Activated T-helper 9 cell treated with anti-CD3 and anti-CD28 coated beads, Interleukin-2, amount 50 U/mL, for 16 hours (primary cell): Measurements from ENCODE around the gene TMEM59L.

Experiments
- DNase-seq: peaks from one replicate; pipeline ENCODE4 v3.0.0-alpha.2; 2020; ENCODE audit warnings: low read depth

Gene TMEM59L

GRCh38 chr19:18637673-18638630 lies 25.3 kb downstream of the TMEM59L start:
- no peak for DNase-seq

- no peak for DNase-seq
Observed at GRCh38 chr19:18639706-18640243, 27.1 kb downstream of the TMEM59L start.

GRCh38 chr19:18644196-18645034 lies 31.7 kb downstream of the TMEM59L start:
- DNase-seq = no peak

GRCh38 chr19:18645035-18645511 lies 32.4 kb downstream of the TMEM59L start:
- DNase-seq = no peak

GRCh38 chr19:18646535-18647370 lies 34.1 kb downstream of the TMEM59L start:
- DNase-seq = no peak

- no peak for DNase-seq
Observed at GRCh38 chr19:18647371-18647767, 34.7 kb downstream of the TMEM59L start.

- no peak for DNase-seq
Observed at GRCh38 chr19:18647807-18648206, 35.1 kb downstream of the TMEM59L start.

- no peak for DNase-seq
Observed at GRCh38 chr19:18648973-18649315, 36.3 kb downstream of the TMEM59L start.

- no peak for DNase-seq
Observed at GRCh38 chr19:18649371-18650020, 36.8 kb downstream of the TMEM59L start.

GRCh38 chr19:18650021-18650390 lies 37.3 kb downstream of the TMEM59L start:
- DNase-seq = no peak

GRCh38 chr19:18650468-18651041 lies 37.9 kb downstream of the TMEM59L start:
- DNase-seq = no peak

- DNase-seq = no peak
Observed at GRCh38 chr19:18651300-18651699, 38.6 kb downstream of the TMEM59L start.

GRCh38 chr19:18651733-18652132 lies 39.1 kb downstream of the TMEM59L start:
- no peak for DNase-seq

GRCh38 chr19:18653853-18654252 lies 41.2 kb downstream of the TMEM59L start:
- DNase-seq = no peak

GRCh38 chr19:18654469-18654868 lies 41.8 kb downstream of the TMEM59L start:
- DNase-seq = no peak

- no peak for DNase-seq
Observed at GRCh38 chr19:18655173-18655844, 42.6 kb downstream of the TMEM59L start.

- DNase-seq = no peak
Observed at GRCh38 chr19:18656337-18657086, 43.8 kb downstream of the TMEM59L start.

GRCh38 chr19:18657590-18658365 lies 45.1 kb downstream of the TMEM59L start:
- DNase-seq = no peak
